ENCODE measurements around the gene POC5. TPM values are rescaled to one million over a fixed set of nuclear protein-coding genes. Genes with fewer than 3 reads are reported as not detected.

The POC5 gene
- total RNA-seq, 1 donor from 2014 or later = 9.5 TPM

- H3K27me3 Mint-ChIP-seq (ENCODE audit: unreplicated experiment) = no peaks in the 10 kb centered on the region
- no peak for DNase-seq (ENCODE audit: low spot score)
- TF ChIP-seq CTCF (IDR thresholded peaks at IDR 0.05; ENCODE audit: unreplicated experiment) = no peak
- H3K4me1 Mint-ChIP-seq (ENCODE audit: unreplicated experiment) = peaks cover 9% of the 10 kb centered on the region
- no peaks in the 10 kb centered on the region for H3K36me3 Mint-ChIP-seq (ENCODE audit: low read depth, unreplicated experiment)
- H3K4me3 Mint-ChIP-seq (ENCODE audit: unreplicated experiment) = no peak overlapping the region
- H3K9me3 Mint-ChIP-seq (ENCODE audit: unreplicated experiment) = no peaks in the 10 kb centered on the region
- peak overlapping the region; percentile 42 for H3K27ac Mint-ChIP-seq (ENCODE audit: unreplicated experiment)
These were observed 48.1 kb downstream of the POC5 start for GRCh38 chr5:75668977-75669689.

DNA sequence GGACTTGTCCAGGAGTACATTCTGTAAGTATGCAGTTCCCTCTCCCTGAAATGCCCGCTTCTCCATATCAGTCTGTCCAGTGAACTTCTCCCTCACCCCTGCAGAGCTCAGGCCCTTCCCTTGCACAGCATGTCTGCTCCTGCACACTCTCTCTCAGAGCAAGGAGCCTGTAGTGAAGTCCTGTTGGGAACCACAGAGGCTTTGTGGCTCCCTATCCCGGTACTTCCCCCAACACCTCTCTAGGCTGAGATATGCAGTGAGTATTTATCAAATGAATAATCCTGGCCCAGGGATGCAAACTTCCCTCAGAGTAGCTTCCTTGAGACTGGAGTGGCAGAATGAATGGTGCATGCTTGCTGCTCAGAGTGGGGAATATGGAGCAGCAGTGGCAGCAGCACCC lies 48.8 kb downstream of the POC5 start:
- H3K9me3 Mint-ChIP-seq (ENCODE audit: unreplicated experiment) = no peaks in the 10 kb centered on the region
- H3K27me3 Mint-ChIP-seq (ENCODE audit: unreplicated experiment) = no peaks in the 10 kb centered on the region
- peaks cover 9% of the 10 kb centered on the region for H3K4me1 Mint-ChIP-seq (ENCODE audit: unreplicated experiment)
- DNase-seq (ENCODE audit: low spot score) = no peak
- no peak overlapping the region for H3K27ac Mint-ChIP-seq (ENCODE audit: unreplicated experiment)
- no peak overlapping the region for H3K4me3 Mint-ChIP-seq (ENCODE audit: unreplicated experiment)
- TF ChIP-seq CTCF (IDR thresholded peaks at IDR 0.05; ENCODE audit: unreplicated experiment) = no peak
- H3K36me3 Mint-ChIP-seq (ENCODE audit: low read depth, unreplicated experiment) = no peaks in the 10 kb centered on the region

DNA sequence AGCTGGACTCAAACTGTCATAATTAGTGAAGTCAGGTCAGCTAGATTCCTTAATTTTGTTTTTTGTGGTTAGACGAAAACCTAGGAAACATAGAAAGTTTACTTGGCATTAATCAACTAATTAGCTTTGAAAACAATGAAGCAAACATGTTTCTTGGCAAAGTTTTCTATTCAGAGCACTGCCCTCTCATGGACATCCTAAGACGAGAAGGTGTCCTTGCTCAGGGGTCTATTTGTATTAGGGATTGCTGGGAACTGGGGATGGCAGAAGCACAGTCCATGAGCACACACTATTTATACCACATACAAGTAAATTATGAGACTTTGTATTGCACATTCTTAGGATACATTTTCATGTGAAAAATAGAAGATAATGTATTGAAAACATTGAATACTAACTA lies 49.7 kb downstream of the POC5 start:
- no peak for TF ChIP-seq CTCF (IDR thresholded peaks at IDR 0.05; ENCODE audit: unreplicated experiment)
- H3K4me3 Mint-ChIP-seq (ENCODE audit: unreplicated experiment) = no peak overlapping the region
- no peaks in the 10 kb centered on the region for H3K9me3 Mint-ChIP-seq (ENCODE audit: unreplicated experiment)
- H3K36me3 Mint-ChIP-seq (ENCODE audit: low read depth, unreplicated experiment) = no peaks in the 10 kb centered on the region
- peaks cover 9% of the 10 kb centered on the region for H3K4me1 Mint-ChIP-seq (ENCODE audit: unreplicated experiment)
- no peak for DNase-seq (ENCODE audit: low spot score)
- H3K27me3 Mint-ChIP-seq (ENCODE audit: unreplicated experiment) = no peaks in the 10 kb centered on the region
- no peak overlapping the region for H3K27ac Mint-ChIP-seq (ENCODE audit: unreplicated experiment)

GRCh38 chr5:75666801-75667200 lies 50.4 kb downstream of the POC5 start:
- Mint-ChIP-seq H3K36me3 (ENCODE audit: low read depth, unreplicated experiment) (no peaks in the 10 kb centered on the region), H3K27ac (ENCODE audit: unreplicated experiment) (no peak overlapping the region), H3K9me3 (ENCODE audit: unreplicated experiment) (no peaks in the 10 kb centered on the region), H3K4me1 (ENCODE audit: unreplicated experiment) (peaks cover 9% of the 10 kb centered on the region), H3K27me3 (ENCODE audit: unreplicated experiment) (no peaks in the 10 kb centered on the region), H3K4me3 (ENCODE audit: unreplicated experiment) (no peak overlapping the region)
- no peak for DNase-seq (ENCODE audit: low spot score)
- no peak for TF ChIP-seq CTCF (IDR thresholded peaks at IDR 0.05; ENCODE audit: unreplicated experiment)

GRCh38 chr5:75664979-75665378 lies 52.3 kb downstream of the POC5 start:
- H3K36me3 Mint-ChIP-seq (ENCODE audit: low read depth, unreplicated experiment) = no peaks in the 10 kb centered on the region
- no peak for TF ChIP-seq CTCF (IDR thresholded peaks at IDR 0.05; ENCODE audit: unreplicated experiment)
- DNase-seq (ENCODE audit: low spot score) = no peak
- H3K27ac Mint-ChIP-seq (ENCODE audit: unreplicated experiment) = no peak overlapping the region
- no peaks in the 10 kb centered on the region for H3K9me3 Mint-ChIP-seq (ENCODE audit: unreplicated experiment)
- no peaks in the 10 kb centered on the region for H3K27me3 Mint-ChIP-seq (ENCODE audit: unreplicated experiment)
- no peak overlapping the region for H3K4me3 Mint-ChIP-seq (ENCODE audit: unreplicated experiment)
- peaks cover 9% of the 10 kb centered on the region for H3K4me1 Mint-ChIP-seq (ENCODE audit: unreplicated experiment)
